Gastrocnemius medialis (tissue), 4 donors: ENCODE results near the gene UBAP2L. TPM values are rescaled to one million over a fixed set of nuclear protein-coding genes. Genes with fewer than 3 reads are reported as not detected.
"Not testable (repeated sequence)": the region's sequence is repeated elsewhere in the genome, so short reads cannot be mapped to it uniquely, and the experiment has no call there.

ENCODE experiments used
- ATAC-seq, 2 donors: fragments of 150-250 bp; one replicate each; pipeline ENCODE4 v1.9.1; 2016
- DNase-seq, 2 donors: peaks; one replicate each; pipeline ENCODE4 v3.0.0-alpha.2; 2019
- H3K27ac ChIP-seq, 4 donors: fragments of 200-600 bp; sonication (generic); 1 replicate in 1 of 4; 2 replicates in 3 of 4; pipeline ENCODE4 v1.5.1; 2016 to 2018; ENCODE audit warnings: mild to moderate bottlenecking in 2 of 4, moderate library complexity in 1 of 4
- H3K27me3 ChIP-seq, 3 donors: fragments of 200-600 bp; sonication (generic) in 2 of 3; 1 replicate in 1 of 3; 2 replicates in 2 of 3; pipeline versions ENCODE4 v1.5.1 to v1.6.0; 2016 to 2019; ENCODE audit warnings: mild to moderate bottlenecking in 1 of 3, moderate library complexity in 1 of 3
- H3K36me3 ChIP-seq, 2 donors: fragments of 200-600 bp; sonication (generic) in 1 of 2; one replicate each; pipeline ENCODE4 v1.5.1; 2017 to 2018
- H3K4me1 ChIP-seq, 2 donors: fragments of 200-600 bp; sonication (generic) in 1 of 2; one replicate each; pipeline ENCODE4 v1.5.1; 2016 to 2017; ENCODE audit warnings: mild to moderate bottlenecking in 2 of 2
- H3K4me3 ChIP-seq, 4 donors: fragments of 200-600 bp; sonication (generic) in 3 of 4; 1 replicate in 1 of 4; 2 replicates in 3 of 4; pipeline ENCODE4 v1.5.1; 2016 to 2019; ENCODE audit warnings: mild to moderate bottlenecking in 2 of 4
- H3K9me3 ChIP-seq, 3 donors: fragments of 200-600 bp; sonication (generic) in 2 of 3; 1 replicate in 1 of 3; 2 replicates in 2 of 3; pipeline ENCODE4 v1.5.1; 2016 to 2019
- CTCF ChIP-seq, 5 experiments: fragments of 450-650 bp in 3 of 5; fragments of 200-600 bp in 2 of 5; sonication (generic) in 2 of 5; IDR thresholded peaks in 4 of 5; conservative IDR thresholded peaks in 1 of 5; 1 replicate in 4 of 5; 2 replicates in 1 of 5; pipeline ENCODE4 v1.5.1; 2016 to 2019; ENCODE audit warnings: antibody characterized with exemption in 5 of 5, mild to moderate bottlenecking in 3 of 5, moderate library complexity in 3 of 5
- POLR2A ChIP-seq, 2 donors: fragments of 450-650 bp; IDR thresholded peaks; one replicate each; pipeline ENCODE4 v1.6.1; 2017; ENCODE audit warnings: antibody characterized with exemption in 2 of 2, mild to moderate bottlenecking in 2 of 2, moderate library complexity in 2 of 2
- in situ Hi-C, 4 donors: fragments of 200-750 bp; cut with MboI; loops; one replicate each; pipeline versions ENCODE4 v1.15.0 to v1.8.0; 2017; ENCODE audit warnings: low sequenced_read_pairs in 4 of 4
- intact Hi-C: fragments of 100-400 bp; cut with DNase I; formaldehyde crosslinking; loops from one replicate; pipeline ENCODE4 v1.15.1; 2023; ENCODE audit warnings: low total_unique reads
- total RNA-seq, 4 donors: library from RNA; depleted of rRNA; stranded (reverse); fragments of >200 nt; gene quantifications; one replicate each; pipeline versions ENCODE4 v1.1.0 to v1.2.3, GENCODE V29; 2016

Gene UBAP2L
- total RNA-seq, 4 donors from 2014 or later: 38.5 to 72.8 (median 50.8) TPM

DNA sequence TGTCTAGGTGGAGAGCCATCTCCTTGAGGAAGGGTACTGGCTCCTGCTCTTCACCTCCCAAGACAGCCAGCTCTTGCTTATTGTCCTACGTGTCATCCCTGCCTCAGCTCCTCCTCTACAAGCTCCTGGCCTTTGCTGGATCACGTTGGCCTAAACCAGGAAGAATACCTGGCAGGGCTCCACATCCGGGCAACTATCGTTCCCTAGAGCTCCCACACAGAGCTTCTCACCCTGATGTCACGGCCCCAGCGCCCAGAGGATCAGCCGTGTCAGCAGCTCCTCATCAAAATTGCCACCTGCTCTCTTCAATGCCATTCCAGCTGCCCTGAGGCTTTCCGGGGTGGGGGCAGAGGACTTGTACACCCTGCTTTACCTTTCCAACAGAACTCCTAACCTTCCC, 26.9 kb upstream of the UBAP2L start:
- in situ Hi-C loops (loop anchor here in 2 of 4 donors (10.0 kb wide), 1 partner anchor 81 kb away; the partner anchor contains the start of gene HAX1 (in 2 of the 2)), intact Hi-C loops (loop anchor here (5.0 to 10.0 kb wide), 2 partner anchors 223 to 361 kb away; partner anchors contain the start of gene UBE2Q1)

GRCh38 chr1:154198756-154199562, 21.8 kb upstream of the UBAP2L start:
- intact Hi-C loops: loop anchor here (1.0 to 10.0 kb wide), 3 partner anchors 20 to 356 kb away; partner anchors contain the start of genes HAX1 and UBE2Q1
- Histone ChIP-seq H3K4me3 (no peak overlapping the region), H3K27ac (peak overlapping the region; percentile 86 to 93 (median 90)), H3K4me1 (peaks cover 7 to 13% of the 10 kb centered on the region in 2 donors), H3K36me3 (no peaks in the 10 kb centered on the region), H3K9me3 (no peaks in the 10 kb centered on the region), H3K27me3 (no peaks in the 10 kb centered on the region)
- DNase-seq (no peak), ATAC-seq (peak; percentile 50 to 59)
- in situ Hi-C loops: loop anchor here in 2 of 4 donors (10.0 kb wide), 1 partner anchor 76 kb away; the partner anchor contains the start of gene HAX1 (in 2 of the 2)
- peak in 3 of 5 experiments; percentile 39 to 58 (median 51) for TF ChIP-seq CTCF (IDR thresholded peaks at IDR 0.05 in 4 of 5, conservative IDR thresholded peaks at IDR 0.05 in 1 of 5)
- no peak for TF ChIP-seq POLR2A (IDR thresholded peaks at IDR 0.05)

More for the DNA sequence above, 26.9 kb upstream of the UBAP2L start:
- Histone ChIP-seq H3K4me3 (no peak overlapping the region), H3K4me1 (peaks cover 21 to 26% of the 10 kb centered on the region in 2 donors), H3K27me3 (no peaks in the 10 kb centered on the region), H3K27ac (peak overlapping the region; percentile 86 to 93 (median 90)), H3K9me3 (no peaks in the 10 kb centered on the region), H3K36me3 (no peaks in the 10 kb centered on the region)
- TF ChIP-seq CTCF (IDR thresholded peaks at IDR 0.05 in 4 of 5, conservative IDR thresholded peaks at IDR 0.05 in 1 of 5): no peak
- TF ChIP-seq POLR2A (IDR thresholded peaks at IDR 0.05): peak; percentile 33 to 35
- peak; percentile 59 to 93 for DNase-seq
- peak; percentile 13 to 31 for ATAC-seq

- Histone ChIP-seq H3K4me3 (no peak overlapping the region), H3K36me3 (no peaks in the 10 kb centered on the region), H3K27me3 (no peaks in the 10 kb centered on the region), H3K4me1 (peaks cover 4 to 12% of the 10 kb centered on the region in 2 donors), H3K9me3 (no peaks in the 10 kb centered on the region), H3K27ac (peak overlapping the region; percentile 86 to 93 (median 90))
- TF ChIP-seq POLR2A (IDR thresholded peaks at IDR 0.05): no peak
- no peak for TF ChIP-seq CTCF (IDR thresholded peaks at IDR 0.05 in 4 of 5, conservative IDR thresholded peaks at IDR 0.05 in 1 of 5)
- DNase-seq (no peak), ATAC-seq (no peak)
- intact Hi-C loops (loop anchor here (1.0 to 10.0 kb wide), 3 partner anchors 19 to 355 kb away; partner anchors contain the start of genes HAX1 and UBE2Q1), in situ Hi-C loops (loop anchor here in 2 of 4 donors (10.0 kb wide), 1 partner anchor 75 kb away; the partner anchor contains the start of gene HAX1 (in 2 of the 2))
These were observed 21.2 kb upstream of the UBAP2L start for GRCh38 chr1:154199563-154199879.

- peaks cover 1 to 54% of the 10 kb centered on the region in 2 donors for H3K36me3 ChIP-seq
- H3K27ac ChIP-seq, ATAC-seq, H3K9me3 ChIP-seq, H3K27me3 ChIP-seq, intact Hi-C loops, H3K4me3 ChIP-seq, H3K4me1 ChIP-seq, in situ Hi-C loops, DNase-seq: not testable (repeated sequence)
These were observed 15.0 kb upstream of the UBAP2L start for GRCh38 chr1:154205778-154206177.

DNA sequence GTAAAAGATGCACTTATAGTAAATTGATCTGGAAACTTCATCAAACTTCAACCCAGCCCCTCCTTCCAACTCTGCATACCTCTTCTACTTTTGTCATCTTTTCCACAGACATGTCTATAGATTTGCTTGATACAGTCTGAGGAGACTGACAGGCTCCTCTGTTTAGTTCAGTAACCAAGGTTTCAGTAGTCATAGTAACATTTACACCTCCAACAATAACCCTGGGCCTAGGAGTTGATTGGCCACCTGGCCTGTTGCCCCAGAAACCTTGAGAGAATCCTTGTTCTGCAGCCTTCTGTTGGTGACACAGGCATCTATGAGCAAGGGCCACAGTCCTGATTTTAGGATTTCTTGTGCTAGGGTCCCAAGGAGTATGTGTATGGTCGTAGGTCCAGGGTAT, 14.6 kb upstream of the UBAP2L start, which contains the start of gene CFAP141:
Gene CFAP141 (minus strand): TSS at position 138 of the 400 bp plus-strand sequence. CDS start 26 bp downstream, at position 112.
- Histone ChIP-seq H3K4me1 (peaks cover 0 to 7% of the 10 kb centered on the region in 2 donors), H3K27me3 (no peaks in the 10 kb centered on the region), H3K4me3 (no peak within 1 kb of the TSS), H3K27ac (no peak within 1 kb of the TSS), H3K36me3 (peaks cover 3 to 58% of the 10 kb centered on the region in 2 donors), H3K9me3 (no peaks in the 10 kb centered on the region)
- intact Hi-C loops (no loop called here), in situ Hi-C loops (no loop called here)
- TF ChIP-seq CTCF (IDR thresholded peaks at IDR 0.05 in 4 of 5, conservative IDR thresholded peaks at IDR 0.05 in 1 of 5) (no peak), POLR2A (IDR thresholded peaks at IDR 0.05) (no peak)
- DNase-seq (no peak), ATAC-seq (no peak)
